ENCODE data around the gene NFYB.
A peak's percentile ranks its signal among the peaks of the same experiment; 100 is the strongest.
"Not testable (repeated sequence)": the region's sequence is repeated elsewhere in the genome, so short reads cannot be mapped to it uniquely, and the experiment has no call there.

The NFYB gene

DNA sequence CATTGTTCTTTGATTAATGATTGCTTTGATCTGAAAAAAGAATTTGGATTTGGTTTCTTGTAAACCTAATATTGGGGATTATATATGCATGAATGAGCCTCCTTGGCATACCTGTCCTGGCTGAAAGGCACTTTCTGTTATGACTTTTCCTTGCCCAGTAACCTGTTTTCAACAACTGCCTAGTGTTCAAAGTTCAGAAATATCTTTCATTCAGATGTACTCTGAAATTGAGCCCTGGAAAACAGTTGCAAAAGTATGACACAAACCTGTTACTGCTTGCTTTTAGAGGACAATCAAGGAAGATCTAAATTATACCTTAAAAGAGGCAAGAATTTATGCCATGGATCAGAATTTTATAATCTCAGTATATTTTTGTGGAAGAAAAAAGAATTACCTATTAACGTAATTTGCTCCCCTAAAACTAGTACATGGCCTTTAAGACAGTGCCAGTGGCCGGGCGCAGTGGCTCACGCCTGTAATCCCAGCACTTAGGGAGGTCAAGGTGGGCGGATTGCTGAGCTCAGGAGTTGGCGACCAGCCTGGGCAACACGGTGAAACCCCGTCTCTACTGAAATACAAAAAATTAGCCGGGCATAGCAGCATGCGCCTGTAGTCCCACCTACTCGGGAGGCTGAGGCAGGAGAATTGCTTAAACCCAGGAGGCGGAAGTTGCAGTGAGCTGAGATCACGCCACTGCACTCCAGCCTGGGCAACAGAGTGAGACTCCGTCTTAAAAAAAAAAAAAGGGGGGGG lies 23.0 kb downstream of the NFYB start:
- not testable (repeated sequence) for DNase-seq (ENCODE audit: low read depth)

DNA sequence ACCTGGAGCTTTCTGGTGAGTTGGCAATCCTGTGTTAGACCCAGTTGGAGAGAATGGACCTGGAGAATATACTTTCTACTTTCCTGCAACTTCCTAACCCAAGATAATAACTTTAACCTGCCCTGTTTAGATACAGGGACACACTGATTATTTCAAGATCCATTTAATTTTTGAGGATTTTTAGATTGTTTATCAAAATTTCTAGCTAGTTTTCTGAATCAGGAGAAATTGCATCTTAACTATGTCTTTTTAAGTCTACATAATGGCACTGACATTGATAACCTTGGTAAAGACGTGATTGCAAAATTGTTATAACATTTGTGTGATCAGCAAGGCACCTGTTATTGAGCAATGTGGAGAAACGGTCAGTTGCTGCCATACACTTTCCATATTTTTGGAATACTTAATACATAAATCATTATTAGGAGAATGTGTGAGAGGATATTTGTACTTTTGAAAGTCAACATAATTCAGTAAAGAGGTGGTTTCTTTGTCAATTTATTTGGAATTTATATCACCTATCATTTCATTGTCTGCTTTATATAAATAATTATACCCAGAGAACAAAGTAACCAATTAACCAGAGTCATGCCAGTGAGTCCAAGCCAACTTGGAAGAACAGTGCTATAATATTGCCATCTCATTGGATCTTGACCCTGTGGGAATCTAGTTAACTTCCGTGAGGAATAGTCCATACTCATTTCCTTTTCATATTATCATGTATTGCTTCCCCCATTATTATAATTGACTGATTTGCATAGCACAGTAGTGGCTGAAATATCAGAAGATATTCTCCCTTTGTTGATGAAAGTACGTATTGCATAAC lies 28.4 kb downstream of the NFYB start:
- DNase-seq (ENCODE audit: low read depth) = no peak

DNA sequence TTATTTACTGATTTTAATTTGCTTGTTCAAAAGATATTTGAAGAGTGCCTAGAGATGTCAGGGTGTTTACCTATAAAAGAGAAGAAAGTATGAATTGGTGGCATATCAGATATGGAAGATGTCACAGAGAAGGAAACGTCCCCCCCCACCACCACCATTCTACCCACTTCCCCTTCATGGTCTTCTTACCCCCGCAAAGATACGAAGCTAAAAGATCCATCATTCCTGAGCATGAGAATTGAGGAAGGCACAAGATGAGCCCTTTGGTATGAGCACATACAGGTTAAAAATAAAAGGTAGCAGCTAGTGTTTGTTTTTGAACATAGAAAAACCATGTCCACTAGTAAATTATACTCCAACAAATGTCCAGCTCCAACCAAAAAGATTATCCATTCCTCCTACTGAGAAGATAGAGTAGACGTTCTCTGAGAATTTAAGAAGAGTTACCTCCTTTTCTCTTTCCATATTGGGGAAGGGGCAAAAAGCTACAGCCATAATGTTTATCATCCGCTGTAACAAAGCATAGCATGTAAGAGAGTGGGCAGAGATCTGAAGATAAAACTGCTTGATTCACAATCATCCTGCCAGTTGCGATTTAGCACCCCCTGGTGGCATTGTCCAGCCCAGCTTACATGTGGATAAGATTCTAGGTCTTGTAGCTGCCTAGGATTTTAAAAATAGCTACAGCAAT lies 29.1 kb downstream of the NFYB start:
- peak; percentile 84 for DNase-seq (ENCODE audit: low read depth)

DNA sequence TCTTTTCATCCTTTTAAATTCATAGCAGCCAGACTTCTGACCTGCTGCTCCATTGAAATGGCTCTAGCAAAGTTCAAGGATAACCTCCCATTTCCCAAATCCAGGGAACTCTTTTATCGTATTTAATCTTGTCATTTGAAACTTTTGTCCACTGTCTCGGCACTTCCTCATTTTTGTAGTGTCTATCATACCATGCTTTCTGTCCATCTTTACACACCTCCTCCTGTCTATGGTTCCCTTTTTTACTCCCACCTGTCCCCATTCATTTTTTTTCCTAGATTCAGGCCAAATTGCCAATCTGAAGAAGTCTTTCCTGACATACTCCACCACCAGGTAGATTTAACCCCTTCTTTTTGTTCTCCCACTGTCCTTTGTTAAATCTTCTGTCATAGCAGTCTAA lies 31.0 kb downstream of the NFYB start:
- DNase-seq (ENCODE audit: low read depth) = no peak

DNA sequence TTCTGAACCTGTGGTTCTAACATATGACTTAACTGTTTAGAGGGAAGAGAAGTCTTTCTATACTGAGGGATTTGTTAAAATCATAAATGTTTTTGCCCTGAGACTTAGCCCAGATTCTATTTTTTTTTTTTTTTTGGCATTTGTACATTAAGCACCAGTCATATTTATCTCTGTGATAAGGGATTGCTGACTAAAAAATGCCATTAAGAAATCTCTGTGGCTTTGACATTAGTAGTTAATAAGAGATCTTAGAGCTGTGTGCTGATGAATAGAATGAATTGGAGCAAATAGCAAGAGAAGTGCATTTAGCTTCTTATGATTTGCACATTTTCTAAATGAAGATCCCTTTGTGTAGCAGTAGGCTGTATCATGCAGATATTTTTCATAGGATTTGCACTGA lies 32.5 kb downstream of the NFYB start:
- DNase-seq (ENCODE audit: low read depth) = peak; percentile 56

DNA sequence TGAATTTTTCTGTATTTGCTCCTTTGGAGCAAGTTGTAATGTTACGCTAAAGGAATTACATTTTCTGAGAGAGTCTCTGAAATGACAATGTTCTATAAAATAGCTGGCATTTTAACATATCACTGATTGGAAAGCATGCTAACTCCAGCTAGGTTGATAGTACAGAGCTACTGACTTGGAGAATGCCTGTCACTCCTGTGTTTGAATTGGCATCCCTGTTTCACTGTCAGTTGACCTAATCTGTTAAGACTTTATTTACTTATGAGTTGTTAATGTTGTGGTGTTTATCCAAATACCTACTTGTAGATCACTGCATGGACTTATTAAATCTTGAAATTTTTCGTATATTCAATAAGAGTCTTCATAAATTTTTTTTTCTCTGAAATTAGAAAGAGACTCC lies 40.1 kb downstream of the NFYB start:
- DNase-seq (ENCODE audit: low read depth) = no peak

DNA sequence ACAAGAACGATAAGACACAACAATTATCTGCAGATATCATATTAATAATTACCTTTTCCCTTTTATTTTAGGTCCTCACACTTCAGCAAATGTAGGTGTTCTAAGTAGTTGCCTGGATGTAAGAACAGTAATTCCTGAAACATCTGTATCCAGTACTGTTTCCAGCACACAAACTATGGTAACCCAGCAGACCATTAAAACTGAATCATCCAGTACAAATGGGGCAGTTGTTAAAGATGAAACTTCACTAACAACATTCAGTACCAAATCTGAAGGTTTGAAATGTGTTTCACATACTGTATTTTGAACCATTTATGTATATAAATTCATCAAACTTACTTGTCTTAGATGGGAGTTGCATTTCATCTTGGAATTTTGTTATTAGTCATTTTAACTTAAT lies 42.7 kb downstream of the NFYB start:
- DNase-seq (ENCODE audit: low read depth) = no peak

DNA sequence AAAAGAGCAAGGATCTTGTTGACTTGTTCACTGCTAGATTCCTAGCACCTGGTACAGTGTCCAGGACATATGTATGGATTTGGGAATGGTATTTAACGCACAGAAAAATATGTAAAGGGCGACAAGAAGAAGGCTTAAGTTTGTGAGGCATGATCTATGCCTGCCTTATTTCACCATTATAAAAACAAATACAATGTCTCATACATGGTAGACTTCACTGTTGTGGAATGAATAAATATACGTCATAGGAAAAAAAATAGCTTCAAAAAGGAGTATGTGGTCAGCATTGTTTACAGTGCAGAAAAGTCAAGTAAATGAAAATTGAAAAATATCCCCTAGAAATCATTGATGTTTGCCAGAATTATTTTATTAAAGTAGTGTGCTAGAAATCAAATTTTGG lies 43.7 kb downstream of the NFYB start:
- DNase-seq (ENCODE audit: low read depth) = peak; percentile 33

DNA sequence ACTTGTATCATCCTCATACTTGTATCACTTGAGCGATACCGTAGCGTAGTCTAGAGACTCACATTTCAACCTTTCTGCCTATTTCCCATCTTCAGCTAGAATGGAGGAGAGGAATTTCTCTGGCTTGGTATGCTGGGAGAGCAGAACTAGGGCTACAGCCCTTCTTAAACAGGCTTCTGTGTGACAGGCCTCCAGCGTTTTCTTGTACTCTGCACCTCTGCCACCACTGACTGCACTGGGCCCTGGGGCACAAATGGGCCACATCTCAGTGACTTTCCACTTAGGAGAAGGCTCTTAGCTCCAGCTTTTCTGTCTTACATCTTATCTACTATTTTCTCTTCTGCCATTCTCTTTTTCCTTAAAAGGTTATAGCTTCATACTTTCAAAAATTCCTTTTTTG lies 46.9 kb downstream of the NFYB start:
- DNase-seq (ENCODE audit: low read depth) = no peak

DNA sequence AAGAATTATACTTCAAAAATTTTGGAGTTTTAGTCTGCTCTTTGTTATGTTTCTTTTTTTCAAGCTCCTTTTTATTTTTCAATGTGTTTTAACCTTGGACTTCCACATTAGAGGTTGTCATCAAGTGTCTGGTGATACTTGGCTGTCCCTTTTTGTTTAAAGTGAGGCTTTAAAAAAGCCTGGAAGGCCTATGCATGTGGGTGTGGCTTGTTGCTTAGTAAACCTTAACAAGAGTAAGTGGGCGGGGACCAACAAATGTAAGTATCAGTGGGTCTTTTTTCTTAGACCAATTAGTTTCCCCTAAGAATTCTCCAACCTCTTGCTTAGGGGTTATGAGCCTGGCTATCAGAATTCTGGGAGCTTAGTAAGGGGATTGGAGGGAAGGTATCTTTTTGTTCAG lies 47.3 kb downstream of the NFYB start:
- no peak for DNase-seq (ENCODE audit: low read depth)

DNA sequence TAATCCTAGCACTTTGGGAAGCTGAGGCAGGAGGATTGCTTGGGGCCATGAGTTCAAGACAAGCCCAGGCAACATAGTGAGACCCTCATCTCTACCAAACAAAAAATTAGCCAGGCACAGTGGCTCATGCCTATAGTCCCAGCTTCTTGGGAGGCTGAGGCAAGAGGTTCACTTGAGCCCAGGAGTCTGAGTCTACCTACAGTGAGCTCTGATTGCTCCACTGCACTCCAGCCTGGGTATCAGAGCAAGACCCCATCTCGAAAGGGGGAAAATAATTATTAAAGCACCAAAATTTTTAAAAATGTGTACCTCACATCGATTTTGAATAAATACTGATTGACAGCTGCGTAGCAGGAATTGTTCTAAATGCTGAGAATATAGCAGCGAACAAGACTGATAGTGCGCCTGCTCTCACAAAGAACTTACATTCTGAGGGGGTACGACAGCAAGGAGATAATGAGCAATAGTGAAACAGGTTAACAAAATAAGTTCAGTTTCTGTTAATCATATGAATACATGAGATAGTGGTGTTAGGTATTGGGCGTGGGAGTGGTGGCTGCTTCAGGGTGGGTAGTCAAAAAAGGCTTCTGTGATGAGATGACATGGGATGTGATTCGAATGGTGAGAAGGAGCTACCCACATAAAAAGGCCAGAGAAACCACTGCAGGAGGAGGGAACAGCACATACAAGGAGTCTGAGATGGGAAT lies 54.1 kb downstream of the NFYB start:
- no peak for DNase-seq (ENCODE audit: low read depth)

DNA sequence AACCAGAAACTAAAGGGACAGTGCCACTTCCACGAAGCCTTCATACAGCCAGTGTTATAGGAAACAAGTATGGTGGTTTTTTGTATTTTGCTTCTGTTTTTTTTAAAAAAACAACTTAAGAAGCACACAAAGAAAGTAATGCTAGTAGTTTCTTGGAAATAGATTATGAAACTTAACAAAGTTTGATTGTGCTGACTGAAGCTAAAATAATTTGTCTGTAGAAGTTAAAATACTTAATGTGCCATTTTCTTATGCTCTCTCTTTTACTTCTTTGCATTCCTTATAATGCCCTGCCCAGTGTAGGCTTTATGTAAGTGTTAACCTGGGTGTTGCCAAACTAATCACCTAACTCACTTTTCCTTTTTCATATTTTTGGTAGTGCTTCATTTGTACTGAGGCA lies 57.2 kb downstream of the NFYB start:
- DNase-seq (ENCODE audit: low read depth) = no peak

DNA sequence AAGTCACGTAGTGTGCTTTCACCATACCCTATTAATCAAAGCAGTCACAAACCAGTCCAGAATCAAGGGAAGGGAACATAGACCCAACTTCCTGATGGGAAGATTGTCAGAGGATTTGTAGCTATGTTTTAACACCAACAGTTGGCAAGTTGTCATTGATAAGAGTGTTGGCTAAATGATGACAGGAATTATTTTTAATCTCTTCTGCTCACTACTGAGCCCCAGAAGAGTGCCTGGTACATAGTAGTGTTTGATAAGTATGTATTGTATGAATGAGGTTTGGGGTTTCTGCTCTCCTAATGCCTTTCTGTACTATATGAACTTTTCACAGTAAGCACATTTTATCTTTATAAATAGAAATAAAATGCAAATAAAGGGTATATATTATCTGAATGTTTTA lies 59.0 kb downstream of the NFYB start:
- peak; percentile 21 for DNase-seq (ENCODE audit: low read depth)

DNA sequence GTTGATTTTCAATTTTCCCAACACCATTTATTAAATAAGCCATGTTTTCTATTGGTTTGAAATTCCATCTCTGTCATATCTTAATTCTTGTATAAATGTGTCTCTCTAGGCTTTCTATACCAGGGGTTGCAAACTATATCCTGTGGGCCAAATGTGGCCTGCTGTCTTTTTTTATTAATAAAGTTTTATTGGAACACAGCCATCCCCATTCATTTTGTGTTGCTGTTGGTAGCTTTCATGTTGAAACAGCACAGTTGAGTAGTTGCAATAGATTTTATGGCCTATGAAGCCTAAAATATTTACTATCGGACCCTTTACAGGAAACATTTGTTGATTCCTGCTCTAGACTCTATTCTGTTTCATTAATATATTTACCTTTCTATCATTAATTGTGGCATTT lies 64.3 kb downstream of the NFYB start:
- no peak for DNase-seq (ENCODE audit: low read depth)

DNA sequence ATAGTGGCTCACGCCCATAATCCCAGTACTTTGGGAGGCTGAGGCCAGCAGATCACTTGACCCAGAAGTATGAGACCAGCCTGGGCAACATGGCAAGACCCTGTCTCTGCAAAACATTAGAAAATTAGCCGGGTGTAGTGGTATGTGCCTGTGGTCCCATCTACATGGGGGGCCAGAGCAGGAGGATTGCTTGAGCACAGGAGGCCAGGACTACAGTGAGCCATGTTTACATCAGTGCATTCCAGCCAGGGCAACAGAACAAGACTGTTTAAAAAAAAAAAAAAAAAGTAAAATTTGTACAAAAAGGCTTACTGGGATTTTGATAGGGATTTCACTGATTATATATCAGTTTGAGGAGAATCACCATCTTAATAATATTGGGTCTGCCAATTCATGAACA lies 65.9 kb downstream of the NFYB start:
- no peak for DNase-seq (ENCODE audit: low read depth)
